Naive thymus-derived CD8-positive, alpha-beta T cell (primary cell): ENCODE measurements around the gene MEGF11. TPM values are rescaled to one million over a fixed set of nuclear protein-coding genes. Genes with fewer than 3 reads are reported as not detected.

Source experiments
- ATAC-seq, 2 donors: fragments of 150-1000 bp; cut with Tn5 transposase in 1 of 2; sonication (Bioruptor Pico), chemical (Tn5 transposase) in 1 of 2; 1 replicate in 1 of 2; 2 replicates in 1 of 2; pipeline ENCODE4 v1.10.0; 2021; ENCODE audit warnings: mild to moderate bottlenecking in 2 of 2, moderate library complexity in 2 of 2
- POLR2A ChIA-PET: fragments of 350-600 bp; sonication (Branson Sonifier 250); formaldehyde crosslinking; loops from one replicate; lab custom pipeline; 2021; ENCODE audit warnings: antibody characterized with exemption; lab: Charles Lee
- DNase-seq, 10 donors: peaks; one replicate each; pipeline versions ENCODE4 v3.0.0 to v3.0.0-alpha.2; 2020 to 2022
- H3K27ac Mint-ChIP-seq, 10 donors: one replicate each; pipeline ENCODE4 v1.8.0; 2020 to 2022; ENCODE audit warnings: mild to moderate bottlenecking in 10 of 10, mixed read lengths in 10 of 10, moderate library complexity in 4 of 10, inconsistent platforms in 1 of 10
- H3K27me3 Mint-ChIP-seq, 5 donors: one replicate each; pipeline ENCODE4 v1.8.0; 2021 to 2022; ENCODE audit warnings: mixed read lengths in 5 of 5
- H3K36me3 Mint-ChIP-seq, 3 donors: one replicate each; pipeline ENCODE4 v1.8.0; 2020 to 2022; ENCODE audit warnings: mixed read lengths in 3 of 3, mild to moderate bottlenecking in 2 of 3, inconsistent platforms in 1 of 3
- H3K4me1 Mint-ChIP-seq, 4 donors: one replicate each; pipeline ENCODE4 v1.8.0; 2021 to 2022; ENCODE audit warnings: mixed read lengths in 4 of 4
- H3K4me3 Mint-ChIP-seq, 10 donors: one replicate each; pipeline ENCODE4 v1.8.0; 2020 to 2022; ENCODE audit warnings: mild to moderate bottlenecking in 10 of 10, mixed read lengths in 10 of 10, moderate library complexity in 6 of 10, inconsistent platforms in 1 of 10
- H3K9me3 Mint-ChIP-seq, 9 donors: one replicate each; pipeline ENCODE4 v1.8.0; 2020 to 2022; ENCODE audit warnings: mixed read lengths in 9 of 9, mild to moderate bottlenecking in 3 of 9, inconsistent platforms in 1 of 9, moderate library complexity in 1 of 9
- polyA plus RNA-seq, 3 donors: library from polyadenylated mRNA; unstranded; fragments of 300-500 nt; fragmentation: Illumina TruSeq; gene quantifications; one replicate each; pipeline ENCODE4 v1.2.3, GENCODE V29; 2021
- total RNA-seq, 8 experiments: library from RNA in 2 of 8; stranded (reverse) in 2 of 8; gene quantifications; one replicate each; pipeline ENCODE4 v1.2.3 and lab custom pipeline; 2021 to 2026

MEGF11 gene
- total and polyA plus RNA-seq, 5 experiments from 2014 or later = not detected

GRCh38 chr15:66169625-66170024 lies 83.9 kb downstream of the MEGF11 start:
- H3K27me3 Mint-ChIP-seq = peaks cover 4 to 19% (median 6%) of the 10 kb centered on the region in 5 donors
- POLR2A ChIA-PET = no interaction called here

GRCh38 chr15:66169023-66169422 lies 84.5 kb downstream of the MEGF11 start:
- Mint-ChIP-seq H3K36me3 (no peaks in the 10 kb centered on the region), H3K27me3 (peaks cover 4 to 19% (median 6%) of the 10 kb centered on the region in 5 donors), H3K4me3 (no peak overlapping the region), H3K27ac (no peak overlapping the region), H3K4me1 (no peaks in the 10 kb centered on the region), H3K9me3 (no peaks in the 10 kb centered on the region)
- no peak for ATAC-seq
- DNase-seq = peak in 1 of 10 donors; percentile 4
- POLR2A ChIA-PET = interaction anchor here (0.6 kb wide), 1 partner anchor 880 kb away, joined by 8 read pairs; no protein-coding TSS in a partner anchor

More at GRCh38 chr15:66169625-66170024, 83.9 kb downstream of the MEGF11 start:
- Mint-ChIP-seq H3K4me3 (no peak overlapping the region), H3K27ac (no peak overlapping the region), H3K4me1 (no peaks in the 10 kb centered on the region), H3K9me3 (no peaks in the 10 kb centered on the region), H3K36me3 (no peaks in the 10 kb centered on the region)
- ATAC-seq (no peak), DNase-seq (no peak)

GRCh38 chr15:66167854-66168253 lies 85.7 kb downstream of the MEGF11 start:
- no peaks in the 10 kb centered on the region for H3K9me3 Mint-ChIP-seq

GRCh38 chr15:66165856-66166255 lies 87.7 kb downstream of the MEGF11 start:
- H3K36me3 Mint-ChIP-seq = no peaks in the 10 kb centered on the region
- POLR2A ChIA-PET = interaction anchor here (0.5 kb wide), 1 partner anchor 10 kb away, joined by 3 read pairs; no protein-coding TSS in a partner anchor
- no peaks in the 10 kb centered on the region for H3K9me3 Mint-ChIP-seq
- ATAC-seq (no peak), DNase-seq (no peak)
- no peak overlapping the region for H3K27ac Mint-ChIP-seq
- H3K4me3 Mint-ChIP-seq = peak overlapping the region in 1 of 10 donors; percentile 26
- H3K27me3 Mint-ChIP-seq = peaks cover 0 to 2% (median 0%) of the 10 kb centered on the region in 5 donors
- H3K4me1 Mint-ChIP-seq = no peaks in the 10 kb centered on the region

More at GRCh38 chr15:66167854-66168253, 85.7 kb downstream of the MEGF11 start:
- Mint-ChIP-seq H3K36me3 (no peaks in the 10 kb centered on the region), H3K27ac (no peak overlapping the region), H3K27me3 (peaks cover 3 to 15% (median 6%) of the 10 kb centered on the region in 5 donors), H3K4me3 (no peak overlapping the region), H3K4me1 (no peaks in the 10 kb centered on the region)
- ATAC-seq (no peak), DNase-seq (no peak)
- POLR2A ChIA-PET = no interaction called here

- Mint-ChIP-seq H3K36me3 (no peaks in the 10 kb centered on the region), H3K4me1 (no peaks in the 10 kb centered on the region), H3K27me3 (peaks cover 0 to 2% (median 0%) of the 10 kb centered on the region in 5 donors), H3K9me3 (no peaks in the 10 kb centered on the region), H3K4me3 (no peak overlapping the region), H3K27ac (no peak overlapping the region)
- DNase-seq (no peak), ATAC-seq (no peak)
- POLR2A ChIA-PET = no interaction called here
These were observed 88.8 kb downstream of the MEGF11 start for GRCh38 chr15:66164788-66165187.

- ATAC-seq (no peak), DNase-seq (no peak)
- Mint-ChIP-seq H3K27ac (no peak overlapping the region), H3K9me3 (no peaks in the 10 kb centered on the region), H3K27me3 (peaks cover 0 to 2% (median 0%) of the 10 kb centered on the region in 5 donors), H3K4me3 (no peak overlapping the region), H3K4me1 (no peaks in the 10 kb centered on the region), H3K36me3 (no peaks in the 10 kb centered on the region)
- POLR2A ChIA-PET = no interaction called here
These were observed 90.0 kb downstream of the MEGF11 start for GRCh38 chr15:66163553-66163952.

- DNase-seq = no peak
- Mint-ChIP-seq H3K27me3 (peaks cover 0 to 2% (median 0%) of the 10 kb centered on the region in 5 donors), H3K27ac (no peak overlapping the region), H3K9me3 (no peaks in the 10 kb centered on the region), H3K4me3 (no peak overlapping the region), H3K36me3 (no peaks in the 10 kb centered on the region), H3K4me1 (no peaks in the 10 kb centered on the region)
- ATAC-seq = no peak
- POLR2A ChIA-PET = no interaction called here
These were observed 91.3 kb downstream of the MEGF11 start for GRCh38 chr15:66162286-66162685.

- H3K4me1 Mint-ChIP-seq = peaks cover 0 to 4% (median 0%) of the 10 kb centered on the region in 4 donors
- H3K4me3 Mint-ChIP-seq = no peak overlapping the region
- H3K27me3 Mint-ChIP-seq = peaks cover 0 to 3% (median 0%) of the 10 kb centered on the region in 5 donors
- H3K9me3 Mint-ChIP-seq = no peaks in the 10 kb centered on the region
- POLR2A ChIA-PET = no interaction called here
- H3K36me3 Mint-ChIP-seq = no peaks in the 10 kb centered on the region
- DNase-seq (no peak), ATAC-seq (no peak)
- H3K27ac Mint-ChIP-seq = no peak overlapping the region
These were observed 91.9 kb downstream of the MEGF11 start for GRCh38 chr15:66161575-66162118.

- peaks cover 0 to 9% (median 2%) of the 10 kb centered on the region in 4 donors for H3K4me1 Mint-ChIP-seq
- POLR2A ChIA-PET = no interaction called here
- H3K36me3 Mint-ChIP-seq = no peaks in the 10 kb centered on the region
- H3K27ac Mint-ChIP-seq = peak overlapping the region in 1 of 10 donors; percentile 35
- peaks cover 0 to 9% (median under 1%) of the 10 kb centered on the region in 5 donors for H3K27me3 Mint-ChIP-seq
- H3K9me3 Mint-ChIP-seq = no peaks in the 10 kb centered on the region
- no peak for ATAC-seq
- H3K4me3 Mint-ChIP-seq = no peak overlapping the region
- DNase-seq = no peak
These were observed 92.4 kb downstream of the MEGF11 start for GRCh38 chr15:66161108-66161507.

GRCh38 chr15:66157507-66157906 lies 96.0 kb downstream of the MEGF11 start:
- ATAC-seq (no peak), DNase-seq (no peak)
- H3K4me3 Mint-ChIP-seq = no peak overlapping the region
- POLR2A ChIA-PET = no interaction called here
- H3K4me1 Mint-ChIP-seq = peaks cover 0 to 9% (median 3%) of the 10 kb centered on the region in 4 donors
- H3K27ac Mint-ChIP-seq = no peak overlapping the region
- no peaks in the 10 kb centered on the region for H3K36me3 Mint-ChIP-seq
- H3K9me3 Mint-ChIP-seq = no peaks in the 10 kb centered on the region
- H3K27me3 Mint-ChIP-seq = peaks cover 0 to 22% (median 4%) of the 10 kb centered on the region in 5 donors

GRCh38 chr15:66156310-66156975 lies 97.1 kb downstream of the MEGF11 start:
- DNase-seq (peak in 1 of 10 donors; percentile 53), ATAC-seq (no peak)
- no peak overlapping the region for H3K27ac Mint-ChIP-seq
- POLR2A ChIA-PET = interaction anchor here (1.1 kb wide), 1 partner anchor 9 kb away, joined by 3 read pairs; no protein-coding TSS in a partner anchor
- peaks cover 0 to 9% (median 3%) of the 10 kb centered on the region in 4 donors for H3K4me1 Mint-ChIP-seq
- H3K36me3 Mint-ChIP-seq = no peaks in the 10 kb centered on the region
- peaks cover 0 to 32% (median 4%) of the 10 kb centered on the region in 5 donors for H3K27me3 Mint-ChIP-seq
- H3K4me3 Mint-ChIP-seq = no peak overlapping the region
- H3K9me3 Mint-ChIP-seq = no peaks in the 10 kb centered on the region

GRCh38 chr15:66155065-66155464 lies 98.5 kb downstream of the MEGF11 start:
- Mint-ChIP-seq H3K4me3 (no peak overlapping the region), H3K27me3 (peaks cover 2 to 44% (median 11%) of the 10 kb centered on the region in 5 donors), H3K9me3 (no peaks in the 10 kb centered on the region), H3K36me3 (no peaks in the 10 kb centered on the region), H3K4me1 (peaks cover 0 to 9% (median 3%) of the 10 kb centered on the region in 4 donors), H3K27ac (no peak overlapping the region)
- POLR2A ChIA-PET = no interaction called here
- DNase-seq (no peak), ATAC-seq (no peak)

- DNase-seq (no peak), ATAC-seq (no peak)
- Mint-ChIP-seq H3K4me3 (no peak overlapping the region), H3K4me1 (peaks cover 0 to 9% (median 3%) of the 10 kb centered on the region in 4 donors), H3K27ac (no peak overlapping the region), H3K36me3 (no peaks in the 10 kb centered on the region), H3K27me3 (peaks cover 2 to 46% (median 11%) of the 10 kb centered on the region in 5 donors), H3K9me3 (no peaks in the 10 kb centered on the region)
- POLR2A ChIA-PET = interaction anchor here (0.5 kb wide), 1 partner anchor 560 kb away, joined by 3 read pairs; no protein-coding TSS in a partner anchor
These were observed 99.0 kb downstream of the MEGF11 start for GRCh38 chr15:66154581-66154980.
